Neural progenitor cell (in vitro differentiated cells): Measurements from ENCODE around the gene CIROP.
A peak's percentile ranks its signal among the peaks of the same experiment; 100 is the strongest.

Experiments used
- EZH2 ChIP-seq: fragments of 200-600 bp; sonication (generic); IDR thresholded peaks from 2 replicates; pipeline ENCODE4 v1.6.1; 2017; ENCODE audit warnings: antibody characterized with exemption, mild to moderate bottlenecking, moderate library complexity
- TF ChIP-seq, protein P1 (sequence below): fragments of 200-600 bp; sonication (generic); IDR thresholded peaks from 2 replicates; pipeline ENCODE4 v1.5.1; 2017; ENCODE audit warnings: antibody characterized with exemption, mild to moderate bottlenecking

DNA sequence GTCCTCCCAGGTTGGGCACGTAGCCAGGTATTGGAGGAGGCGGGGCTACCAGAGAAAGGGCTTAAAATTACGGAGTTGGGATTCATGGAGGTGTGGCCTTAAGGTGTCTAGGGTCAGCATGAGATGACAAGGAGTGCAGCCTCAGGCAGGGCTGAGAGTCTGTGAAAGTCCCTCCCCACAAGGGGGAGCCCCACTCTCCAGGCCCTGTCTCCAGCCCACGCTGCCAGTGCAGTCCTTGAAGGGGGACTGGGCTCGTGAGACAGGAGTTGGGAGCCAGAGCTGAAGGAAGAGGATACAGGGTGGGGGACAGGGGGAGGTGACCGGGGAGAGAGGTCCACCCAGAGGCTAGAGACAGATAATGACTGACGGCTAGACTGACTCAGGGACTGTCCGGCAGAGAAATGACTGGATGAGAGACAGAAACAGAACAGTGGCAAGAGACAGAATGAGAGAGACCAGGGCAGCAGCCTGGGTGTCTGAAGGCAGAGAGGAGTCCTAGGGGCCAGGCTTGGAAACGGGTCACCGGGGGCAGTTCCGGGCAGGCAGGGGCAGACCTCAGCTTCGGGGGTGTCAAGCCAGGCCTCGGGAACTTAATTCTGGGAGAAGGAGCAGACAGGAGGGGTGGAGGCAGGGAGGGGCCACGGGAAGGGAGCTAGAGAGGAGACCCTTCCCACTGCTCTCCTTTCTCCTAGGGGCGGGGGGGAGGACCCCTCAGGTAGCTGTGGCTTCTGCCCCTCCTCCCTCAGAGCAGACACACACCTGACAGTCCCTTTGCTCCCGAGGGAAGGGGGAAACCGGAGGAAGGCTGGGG, 48.4 kb downstream of the CIROP start:
- TF ChIP-seq, protein P1, sequence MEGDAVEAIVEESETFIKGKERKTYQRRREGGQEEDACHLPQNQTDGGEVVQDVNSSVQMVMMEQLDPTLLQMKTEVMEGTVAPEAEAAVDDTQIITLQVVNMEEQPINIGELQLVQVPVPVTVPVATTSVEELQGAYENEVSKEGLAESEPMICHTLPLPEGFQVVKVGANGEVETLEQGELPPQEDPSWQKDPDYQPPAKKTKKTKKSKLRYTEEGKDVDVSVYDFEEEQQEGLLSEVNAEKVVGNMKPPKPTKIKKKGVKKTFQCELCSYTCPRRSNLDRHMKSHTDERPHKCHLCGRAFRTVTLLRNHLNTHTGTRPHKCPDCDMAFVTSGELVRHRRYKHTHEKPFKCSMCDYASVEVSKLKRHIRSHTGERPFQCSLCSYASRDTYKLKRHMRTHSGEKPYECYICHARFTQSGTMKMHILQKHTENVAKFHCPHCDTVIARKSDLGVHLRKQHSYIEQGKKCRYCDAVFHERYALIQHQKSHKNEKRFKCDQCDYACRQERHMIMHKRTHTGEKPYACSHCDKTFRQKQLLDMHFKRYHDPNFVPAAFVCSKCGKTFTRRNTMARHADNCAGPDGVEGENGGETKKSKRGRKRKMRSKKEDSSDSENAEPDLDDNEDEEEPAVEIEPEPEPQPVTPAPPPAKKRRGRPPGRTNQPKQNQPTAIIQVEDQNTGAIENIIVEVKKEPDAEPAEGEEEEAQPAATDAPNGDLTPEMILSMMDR = peak; percentile 87
- no peak for TF ChIP-seq EZH2
